Measurements from ENCODE around the gene ABHD17A.

Gene ABHD17A

DNA sequence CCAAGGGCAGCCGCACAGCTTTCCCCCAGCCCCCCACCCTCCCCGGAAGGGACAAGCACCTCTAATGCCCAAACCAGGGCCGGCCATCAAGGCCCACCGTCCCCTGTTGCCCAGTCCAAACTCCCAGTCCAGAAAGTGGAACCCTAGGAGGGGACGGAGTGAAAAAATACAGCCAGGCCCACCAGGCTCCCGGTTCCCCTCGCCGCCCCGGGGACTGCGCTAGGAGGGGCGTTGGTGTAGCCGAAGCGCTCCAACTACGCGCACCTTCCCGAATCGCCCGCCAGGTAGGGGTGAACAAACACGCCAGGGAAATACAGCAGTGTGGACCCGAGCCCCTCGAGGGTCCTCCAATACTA is 23.2 kb downstream of the ABHD17A start:
- H3K4me1 ChIP-seq (ENCODE audit: low read length), result peaks cover 20% of the 10 kb centered on the region
- peak overlapping the region; percentile 97 for H3K4me2 ChIP-seq (ENCODE audit: low read depth, low read length)
- peaks cover 65% of the 10 kb centered on the region for H3K79me2 ChIP-seq (ENCODE audit: low read length)
- peak overlapping the region; percentile 98 for H3K4me3 ChIP-seq (ENCODE audit: low read length)
- peak overlapping the region; percentile 69 for H3K9ac ChIP-seq (ENCODE audit: low read length)
- H3K36me3 ChIP-seq (replicated peaks; ENCODE audit: insufficient read depth, low read length), result no peaks in the 10 kb centered on the region
- H3K9me3 ChIP-seq (replicated peaks; ENCODE audit: insufficient read depth, low read length), result no peaks in the 10 kb centered on the region
- no peaks in the 10 kb centered on the region for H3K9me2 ChIP-seq (replicated peaks; ENCODE audit: insufficient read depth, low read length)
- H2AFZ ChIP-seq (ENCODE audit: low read length), result no peak overlapping the region
- H3K27ac ChIP-seq (ENCODE audit: low read length), result no peak overlapping the region
- peaks cover 30% of the 10 kb centered on the region for H3F3A ChIP-seq (ENCODE audit: insufficient read depth, low read length)
- no peaks in the 10 kb centered on the region for H4K20me1 ChIP-seq (ENCODE audit: insufficient read depth, low read length)
- no peaks in the 10 kb centered on the region for H3K27me3 ChIP-seq (replicated peaks; ENCODE audit: insufficient read depth, low read length)
- TF ChIP-seq EZH2 (optimal IDR thresholded peaks at IDR 0.05; ENCODE audit: low read depth, low read length) (no peak), EZH2phosphoT487 (IDR thresholded peaks at IDR 0.05; ENCODE audit: low read length) (no peak)
- TF ChIP-seq, protein P1, sequence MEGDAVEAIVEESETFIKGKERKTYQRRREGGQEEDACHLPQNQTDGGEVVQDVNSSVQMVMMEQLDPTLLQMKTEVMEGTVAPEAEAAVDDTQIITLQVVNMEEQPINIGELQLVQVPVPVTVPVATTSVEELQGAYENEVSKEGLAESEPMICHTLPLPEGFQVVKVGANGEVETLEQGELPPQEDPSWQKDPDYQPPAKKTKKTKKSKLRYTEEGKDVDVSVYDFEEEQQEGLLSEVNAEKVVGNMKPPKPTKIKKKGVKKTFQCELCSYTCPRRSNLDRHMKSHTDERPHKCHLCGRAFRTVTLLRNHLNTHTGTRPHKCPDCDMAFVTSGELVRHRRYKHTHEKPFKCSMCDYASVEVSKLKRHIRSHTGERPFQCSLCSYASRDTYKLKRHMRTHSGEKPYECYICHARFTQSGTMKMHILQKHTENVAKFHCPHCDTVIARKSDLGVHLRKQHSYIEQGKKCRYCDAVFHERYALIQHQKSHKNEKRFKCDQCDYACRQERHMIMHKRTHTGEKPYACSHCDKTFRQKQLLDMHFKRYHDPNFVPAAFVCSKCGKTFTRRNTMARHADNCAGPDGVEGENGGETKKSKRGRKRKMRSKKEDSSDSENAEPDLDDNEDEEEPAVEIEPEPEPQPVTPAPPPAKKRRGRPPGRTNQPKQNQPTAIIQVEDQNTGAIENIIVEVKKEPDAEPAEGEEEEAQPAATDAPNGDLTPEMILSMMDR (IDR thresholded peaks at IDR 0.05; ENCODE audit: low read length), result no peak
- DNase-seq, result no peak

DNA sequence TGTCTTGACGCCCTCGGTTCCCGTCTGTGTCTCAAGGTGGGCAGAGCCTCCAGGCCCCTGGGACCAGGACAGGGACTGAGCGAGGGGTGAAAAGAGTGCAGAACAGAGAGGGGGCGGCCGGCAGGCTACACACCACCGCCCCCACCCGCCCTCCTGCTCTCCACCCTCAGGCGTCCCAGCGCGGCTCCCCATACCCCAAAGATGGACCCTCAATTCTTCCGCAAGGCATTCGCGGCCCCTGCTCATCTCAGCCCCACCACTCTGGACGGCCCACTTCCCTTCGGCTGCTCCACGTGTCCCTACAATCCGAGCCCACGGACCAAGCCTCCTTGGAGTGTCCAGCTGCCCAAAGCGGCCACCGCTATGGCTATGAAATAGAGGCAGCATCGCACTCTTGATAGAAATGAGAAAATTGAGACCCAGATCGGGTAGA is 23.7 kb downstream of the ABHD17A start:
- H3F3A ChIP-seq (ENCODE audit: insufficient read depth, low read length), result peaks cover 31% of the 10 kb centered on the region
- H3K4me2 ChIP-seq (ENCODE audit: low read depth, low read length), result peak overlapping the region; percentile 97
- TF ChIP-seq, protein P1 (IDR thresholded peaks at IDR 0.05; ENCODE audit: low read length), result no peak
- TF ChIP-seq EZH2 (optimal IDR thresholded peaks at IDR 0.05; ENCODE audit: low read depth, low read length) (no peak), EZH2phosphoT487 (IDR thresholded peaks at IDR 0.05; ENCODE audit: low read length) (no peak)
- peaks cover 20% of the 10 kb centered on the region for H3K4me1 ChIP-seq (ENCODE audit: low read length)
- H3K9me3 ChIP-seq (replicated peaks; ENCODE audit: insufficient read depth, low read length), result no peaks in the 10 kb centered on the region
- H3K9ac ChIP-seq (ENCODE audit: low read length), result peak overlapping the region; percentile 69; the same call in 1 of the 2 replicates
- no peak overlapping the region for H3K27ac ChIP-seq (ENCODE audit: low read length)
- H3K36me3 ChIP-seq (replicated peaks; ENCODE audit: insufficient read depth, low read length), result no peaks in the 10 kb centered on the region
- no peaks in the 10 kb centered on the region for H3K9me2 ChIP-seq (replicated peaks; ENCODE audit: insufficient read depth, low read length)
- DNase-seq, result no peak
- H4K20me1 ChIP-seq (ENCODE audit: insufficient read depth, low read length), result no peaks in the 10 kb centered on the region
- peak overlapping the region; percentile 98 for H3K4me3 ChIP-seq (ENCODE audit: low read length)
- H3K79me2 ChIP-seq (ENCODE audit: low read length), result peaks cover 67% of the 10 kb centered on the region
- no peaks in the 10 kb centered on the region for H3K27me3 ChIP-seq (replicated peaks; ENCODE audit: insufficient read depth, low read length)
- H2AFZ ChIP-seq (ENCODE audit: low read length), result no peak overlapping the region

DNA sequence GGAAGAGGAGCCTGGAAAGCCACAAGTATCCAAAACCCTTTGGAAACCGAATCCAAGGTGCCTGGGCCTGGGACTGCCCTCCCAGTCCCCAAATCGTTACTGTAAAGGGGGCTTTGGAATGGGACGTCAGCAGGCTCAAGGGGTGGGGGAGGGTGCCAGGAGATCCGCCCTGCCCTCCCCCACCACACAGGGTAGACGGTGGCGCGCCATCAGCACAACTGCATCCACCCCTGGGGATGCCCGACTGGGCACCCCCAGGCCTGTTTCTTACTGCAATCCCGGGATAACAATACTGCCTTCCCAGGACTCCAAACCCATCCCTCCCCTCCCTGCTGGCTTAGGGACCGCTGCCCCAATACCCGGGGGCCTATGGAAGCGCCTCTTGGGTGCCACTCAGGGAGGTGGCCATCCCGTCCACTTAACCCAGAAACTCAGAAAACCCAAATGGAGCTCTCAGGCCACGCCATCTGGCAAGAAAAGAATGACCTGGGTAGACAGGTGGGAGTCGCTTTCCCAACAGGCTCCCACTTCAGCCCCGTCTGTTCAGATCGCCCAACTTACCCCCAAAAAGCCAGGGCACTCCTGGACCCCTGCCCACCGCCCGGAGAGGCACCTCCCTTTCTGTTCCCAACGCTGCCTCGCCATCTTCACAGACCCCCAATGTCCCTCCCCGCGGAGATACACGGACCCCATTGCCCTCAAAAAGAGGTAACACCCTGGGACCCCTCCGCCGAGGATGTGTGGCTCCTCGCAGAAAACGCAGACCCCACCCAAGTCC is 24.3 kb downstream of the ABHD17A start:
- H3K79me2 ChIP-seq (ENCODE audit: low read length), result peaks cover 73% of the 10 kb centered on the region
- H3K9ac ChIP-seq (ENCODE audit: low read length), result no peak overlapping the region
- no peaks in the 10 kb centered on the region for H3K9me3 ChIP-seq (replicated peaks; ENCODE audit: insufficient read depth, low read length)
- TF ChIP-seq EZH2phosphoT487 (IDR thresholded peaks at IDR 0.05; ENCODE audit: low read length), result no peak
- no peak for TF ChIP-seq EZH2 (optimal IDR thresholded peaks at IDR 0.05; ENCODE audit: low read depth, low read length)
- TF ChIP-seq, protein P1 (IDR thresholded peaks at IDR 0.05; ENCODE audit: low read length), result no peak
- no peaks in the 10 kb centered on the region for H3K27me3 ChIP-seq (replicated peaks; ENCODE audit: insufficient read depth, low read length)
- no peaks in the 10 kb centered on the region for H3K9me2 ChIP-seq (replicated peaks; ENCODE audit: insufficient read depth, low read length)
- no peaks in the 10 kb centered on the region for H3K36me3 ChIP-seq (replicated peaks; ENCODE audit: insufficient read depth, low read length)
- H3F3A ChIP-seq (ENCODE audit: insufficient read depth, low read length), result peaks cover 37% of the 10 kb centered on the region
- no peaks in the 10 kb centered on the region for H4K20me1 ChIP-seq (ENCODE audit: insufficient read depth, low read length)
- no peak overlapping the region for H2AFZ ChIP-seq (ENCODE audit: low read length)
- peaks cover 22% of the 10 kb centered on the region for H3K4me1 ChIP-seq (ENCODE audit: low read length)
- no peak for DNase-seq
- H3K27ac ChIP-seq (ENCODE audit: low read length), result no peak overlapping the region
- H3K4me2 ChIP-seq (ENCODE audit: low read depth, low read length), result peak overlapping the region; percentile 97; the same call in 1 of the 2 replicates
- peak overlapping the region; percentile 98; the same call in 1 of the 2 replicates for H3K4me3 ChIP-seq (ENCODE audit: low read length)
